GM23338 (cell line): ENCODE data around the gene MRPS16. TPM values are rescaled to one million over a fixed set of nuclear protein-coding genes. Genes with fewer than 3 reads are reported as not detected.

Experiments used
- ATAC-seq: fragments of 200-7000 bp; cut with Tn5 transposase; 3 replicates; pipeline ENCODE4 v1.9.1; 2020
- DNase-seq: peaks from one replicate; pipeline ENCODE4 v3.0.0-alpha.2; 2015; ENCODE audit warnings: low spot score
- H2AFZ ChIP-seq: fragments of 200-600 bp; sonication (generic); 2 replicates; pipeline ENCODE4 v1.8.0; 2016; ENCODE audit warnings: antibody characterized with exemption, mild to moderate bottlenecking, moderate library complexity
- H3F3A ChIP-seq: fragments of 200-600 bp; sonication (generic); replicated peaks from 2 replicates; pipeline ENCODE4 v1.8.0; 2017; ENCODE audit warnings: antibody characterized with exemption, mixed run types, low read depth
- H3K27ac ChIP-seq: fragments of 200-600 bp; sonication (generic); 2 replicates; pipeline ENCODE4 v1.6.1; 2016; ENCODE audit warnings: low read depth
- H3K27me3 ChIP-seq: fragments of 200-600 bp; sonication (generic); 2 replicates; pipeline ENCODE4 v1.8.0; 2016; ENCODE audit warnings: mild to moderate bottlenecking, mixed run types, moderate library complexity; ENCODE audit not compliant: insufficient read depth
- H3K36me3 ChIP-seq: fragments of 200-600 bp; sonication (generic); 2 replicates; pipeline ENCODE4 v1.8.0; 2016; ENCODE audit warnings: mild to moderate bottlenecking; ENCODE audit not compliant: insufficient read depth
- H3K4me1 ChIP-seq: fragments of 200-600 bp; sonication (generic); 2 replicates; pipeline ENCODE4 v1.8.0; 2016; ENCODE audit warnings: mild to moderate bottlenecking, moderate library complexity; ENCODE audit not compliant: insufficient read depth
- H3K4me2 ChIP-seq: fragments of 200-600 bp; sonication (generic); 2 replicates; pipeline ENCODE4 v1.7.1; 2017; ENCODE audit warnings: mixed run types
- H3K4me3 ChIP-seq: fragments of 200-600 bp; sonication (generic); 2 replicates; pipeline ENCODE4 v1.6.1; 2016; ENCODE audit warnings: mixed run types
- H3K79me2 ChIP-seq: fragments of 200-600 bp; sonication (generic); replicated peaks from 2 replicates; pipeline ENCODE4 v1.8.0; 2017; ENCODE audit warnings: mild to moderate bottlenecking; ENCODE audit not compliant: insufficient read depth
- H3K9me2 ChIP-seq: fragments of 200-600 bp; sonication (generic); 2 replicates; pipeline ENCODE4 v1.8.0; 2017; ENCODE audit not compliant: insufficient read depth
- H4K20me1 ChIP-seq: fragments of 200-600 bp; sonication (generic); replicated peaks from 2 replicates; pipeline ENCODE4 v1.8.0; 2017; ENCODE audit warnings: mild to moderate bottlenecking; ENCODE audit not compliant: insufficient read depth
- H3K27ac Mint-ChIP-seq: 2 replicates; pipeline ENCODE4 v1.8.0; 2020; ENCODE audit warnings: inconsistent platforms, mild to moderate bottlenecking, moderate library complexity, mixed read lengths
- H3K27me3 Mint-ChIP-seq: 3 replicates; pipeline ENCODE4 v1.8.0; 2022; ENCODE audit warnings: low read depth, mild to moderate bottlenecking, moderate library complexity, mixed read lengths, inconsistent platforms; ENCODE audit not compliant: insufficient read depth, poor library complexity
- H3K36me3 Mint-ChIP-seq: 3 replicates; pipeline ENCODE4 v1.8.0; 2021; ENCODE audit warnings: low read depth, mild to moderate bottlenecking, inconsistent platforms, moderate library complexity, mixed read lengths
- H3K4me1 Mint-ChIP-seq: 3 replicates; pipeline ENCODE4 v1.8.0; 2020; ENCODE audit warnings: mild to moderate bottlenecking, inconsistent platforms, mixed read lengths
- H3K4me3 Mint-ChIP-seq: 3 replicates; pipeline ENCODE4 v1.8.0; 2021; ENCODE audit warnings: moderate library complexity, mild to moderate bottlenecking, inconsistent platforms, mixed read lengths
- H3K9me3 Mint-ChIP-seq: 3 replicates; pipeline ENCODE4 v1.8.0; 2020; ENCODE audit warnings: moderate library complexity, mild to moderate bottlenecking, inconsistent platforms, mixed read lengths
- CREB1 ChIP-seq: fragments of 250-450 bp; sonication (Bioruptor Pico); IDR thresholded peaks from 2 replicates; pipeline ENCODE4 v1.5.0; 2020; ENCODE audit warnings: low read depth, mild to moderate bottlenecking, moderate library complexity
- EZH2 ChIP-seq: fragments of 200-600 bp; sonication (generic); IDR thresholded peaks from one replicate; pipeline ENCODE4 v1.8.0; 2017; ENCODE audit warnings: antibody characterized with exemption, mild to moderate bottlenecking, low read depth; ENCODE audit not compliant: unreplicated experiment
- EZH2phosphoT487 ChIP-seq: fragments of 200-600 bp; sonication (generic); IDR thresholded peaks from one replicate; pipeline ENCODE4 v1.8.1; 2018; ENCODE audit warnings: antibody characterized with exemption; ENCODE audit not compliant: unreplicated experiment
- JUNB ChIP-seq: IDR thresholded peaks from one replicate; pipeline ENCODE4 v1.6.1; 2016; ENCODE audit warnings: antibody characterized with exemption; ENCODE audit not compliant: unreplicated experiment
- POLR2AphosphoS5 ChIP-seq: IDR thresholded peaks from 2 replicates; pipeline ENCODE4 v1.6.1; 2016; ENCODE audit warnings: antibody characterized with exemption, low read depth
- STAT1 ChIP-seq: IDR thresholded peaks from one replicate; pipeline ENCODE4 v1.6.1; 2016; ENCODE audit warnings: antibody characterized with exemption; ENCODE audit not compliant: unreplicated experiment
- ZNF114 ChIP-seq: fragments of 250-450 bp; sonication (Bioruptor Pico); IDR thresholded peaks from 2 replicates; pipeline ENCODE4 v1.5.0; 2020; ENCODE audit warnings: mild to moderate bottlenecking, moderate library complexity
- ZNF331 ChIP-seq: fragments of 250-450 bp; sonication (Bioruptor Pico); IDR thresholded peaks from 2 replicates; pipeline ENCODE4 v1.5.0; 2020; ENCODE audit warnings: low read depth, mild to moderate bottlenecking, moderate library complexity
- polyA plus RNA-seq: library from polyadenylated mRNA; unstranded; fragments of >200 nt; fragmentation: Nextera tagmentation; extraction: Ambion mirVana; gene quantifications from 2 replicates; pipeline ENCODE4 v1.2.1, GENCODE V29; 2016
- total RNA-seq: library from RNA; depleted of rRNA; stranded (reverse); fragments of >200 nt; shearing (Covaris generic); gene quantifications from 2 replicates; pipeline ENCODE4 v1.2.3, GENCODE V29; 2014
- TF ChIP-seq, protein P1 (sequence below): IDR thresholded peaks from one replicate; pipeline ENCODE4 v1.6.1; 2018; ENCODE audit warnings: antibody characterized with exemption; ENCODE audit not compliant: unreplicated experiment
- TF ChIP-seq, protein P2 (sequence below), 2 experiments: fragments of 200-600 bp in 1 of 2; sonication (generic) in 1 of 2; conservative IDR thresholded peaks; 2 replicates each; pipeline versions ENCODE4 v1.5.1 to v1.6.1; 2016 to 2017; ENCODE audit warnings: antibody characterized with exemption in 2 of 2, low read depth in 2 of 2, mild to moderate bottlenecking in 2 of 2, moderate library complexity in 1 of 2
- TF ChIP-seq, protein P3 (sequence below): IDR thresholded peaks from 2 replicates; pipeline ENCODE4 v1.6.1; 2016; ENCODE audit warnings: antibody characterized with exemption

The MRPS16 gene
- total and polyA plus RNA-seq, 2 experiments from 2014 or later: 83.2 to 173 TPM

DNA sequence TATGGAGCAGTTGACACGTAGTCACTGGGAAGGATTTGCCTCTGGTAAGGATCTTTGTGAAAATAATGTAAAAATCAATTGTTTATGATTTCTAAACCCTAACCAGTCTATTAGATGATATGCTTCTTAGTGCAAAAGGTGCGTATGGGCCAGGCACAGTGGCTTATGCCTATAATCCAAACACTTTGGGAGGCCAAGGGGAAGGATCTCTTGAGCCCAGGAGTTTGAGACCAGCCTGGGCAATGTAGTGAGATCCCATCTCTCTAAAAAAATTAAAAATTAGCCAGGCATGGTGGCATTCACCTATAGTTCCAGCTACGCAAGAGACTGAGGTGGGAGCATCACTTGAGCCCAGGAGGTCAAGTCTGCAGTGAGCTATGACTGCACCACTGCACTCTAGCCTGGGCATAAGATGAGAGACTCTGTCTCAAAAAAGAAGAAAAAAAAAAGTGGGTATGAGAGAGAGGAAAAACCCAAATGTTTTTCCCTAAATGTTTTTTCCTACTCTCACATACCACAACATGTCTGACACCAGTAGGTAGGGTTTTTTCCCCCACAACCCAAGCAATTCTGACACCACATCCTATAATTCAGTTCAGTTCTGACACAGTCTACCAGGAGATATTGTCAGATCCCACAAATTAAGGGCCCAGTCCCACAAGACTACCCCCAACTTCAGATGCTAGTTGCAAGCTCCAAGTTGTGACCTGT lies 41.9 kb downstream of the MRPS16 start:
- no peak overlapping the region for H3K4me3 Mint-ChIP-seq
- H3F3A ChIP-seq: no peaks in the 10 kb centered on the region
- no peaks in the 10 kb centered on the region for H3K36me3 ChIP-seq
- no peaks in the 10 kb centered on the region for H3K27me3 ChIP-seq
- DNase-seq: no peak
- H3K4me2 ChIP-seq: no peak overlapping the region
- ATAC-seq: no peak
- no peak for TF ChIP-seq JUNB
- no peak for TF ChIP-seq POLR2AphosphoS5
- TF ChIP-seq ZNF114 (CRISPR knock-in tag): no peak
- no peak for TF ChIP-seq CREB1
- no peak for TF ChIP-seq EZH2phosphoT487
- TF ChIP-seq, protein P1, sequence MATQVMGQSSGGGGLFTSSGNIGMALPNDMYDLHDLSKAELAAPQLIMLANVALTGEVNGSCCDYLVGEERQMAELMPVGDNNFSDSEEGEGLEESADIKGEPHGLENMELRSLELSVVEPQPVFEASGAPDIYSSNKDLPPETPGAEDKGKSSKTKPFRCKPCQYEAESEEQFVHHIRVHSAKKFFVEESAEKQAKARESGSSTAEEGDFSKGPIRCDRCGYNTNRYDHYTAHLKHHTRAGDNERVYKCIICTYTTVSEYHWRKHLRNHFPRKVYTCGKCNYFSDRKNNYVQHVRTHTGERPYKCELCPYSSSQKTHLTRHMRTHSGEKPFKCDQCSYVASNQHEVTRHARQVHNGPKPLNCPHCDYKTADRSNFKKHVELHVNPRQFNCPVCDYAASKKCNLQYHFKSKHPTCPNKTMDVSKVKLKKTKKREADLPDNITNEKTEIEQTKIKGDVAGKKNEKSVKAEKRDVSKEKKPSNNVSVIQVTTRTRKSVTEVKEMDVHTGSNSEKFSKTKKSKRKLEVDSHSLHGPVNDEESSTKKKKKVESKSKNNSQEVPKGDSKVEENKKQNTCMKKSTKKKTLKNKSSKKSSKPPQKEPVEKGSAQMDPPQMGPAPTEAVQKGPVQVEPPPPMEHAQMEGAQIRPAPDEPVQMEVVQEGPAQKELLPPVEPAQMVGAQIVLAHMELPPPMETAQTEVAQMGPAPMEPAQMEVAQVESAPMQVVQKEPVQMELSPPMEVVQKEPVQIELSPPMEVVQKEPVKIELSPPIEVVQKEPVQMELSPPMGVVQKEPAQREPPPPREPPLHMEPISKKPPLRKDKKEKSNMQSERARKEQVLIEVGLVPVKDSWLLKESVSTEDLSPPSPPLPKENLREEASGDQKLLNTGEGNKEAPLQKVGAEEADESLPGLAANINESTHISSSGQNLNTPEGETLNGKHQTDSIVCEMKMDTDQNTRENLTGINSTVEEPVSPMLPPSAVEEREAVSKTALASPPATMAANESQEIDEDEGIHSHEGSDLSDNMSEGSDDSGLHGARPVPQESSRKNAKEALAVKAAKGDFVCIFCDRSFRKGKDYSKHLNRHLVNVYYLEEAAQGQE: no peak
- no peak for TF ChIP-seq ZNF331 (CRISPR knock-in tag)
- no peak for TF ChIP-seq EZH2
- H2AFZ ChIP-seq: no peak overlapping the region
- no peak overlapping the region for H3K27ac ChIP-seq
- H3K9me2 ChIP-seq: no peaks in the 10 kb centered on the region
- H3K4me1 Mint-ChIP-seq: no peaks in the 10 kb centered on the region
- no peaks in the 10 kb centered on the region for H3K79me2 ChIP-seq
- H3K4me3 ChIP-seq: no peak overlapping the region
- no peak overlapping the region for H3K27ac Mint-ChIP-seq
- H3K9me3 Mint-ChIP-seq: peaks cover 22% of the 10 kb centered on the region
- H3K27me3 Mint-ChIP-seq: peaks cover 6% of the 10 kb centered on the region
- peaks cover 26% of the 10 kb centered on the region for H3K36me3 Mint-ChIP-seq
- no peaks in the 10 kb centered on the region for H4K20me1 ChIP-seq
- H3K4me1 ChIP-seq: no peaks in the 10 kb centered on the region

DNA sequence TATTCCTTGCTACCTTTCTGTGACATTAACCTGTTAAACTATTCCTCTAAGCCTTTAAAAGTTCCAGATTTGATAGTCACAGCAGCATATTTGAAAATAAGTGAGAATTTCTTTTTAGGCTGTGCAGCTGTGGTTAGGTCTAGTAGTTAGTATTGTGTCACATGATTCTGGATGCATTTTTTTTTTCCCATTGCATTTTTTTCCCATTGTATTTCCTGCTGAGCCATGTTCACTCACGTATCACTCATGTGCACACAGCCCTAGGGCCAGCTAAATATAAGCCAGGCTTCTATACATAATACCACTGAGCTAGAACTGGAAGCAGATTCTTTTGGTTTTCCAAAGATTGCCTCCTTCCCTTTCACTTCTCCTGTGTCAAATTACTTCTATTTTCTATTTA lies 42.7 kb downstream of the MRPS16 start:
- DNase-seq: no peak

More for the DNA sequence above, 42.7 kb downstream of the MRPS16 start:
- H3K4me1 Mint-ChIP-seq: no peaks in the 10 kb centered on the region
- H3F3A ChIP-seq: no peaks in the 10 kb centered on the region
- H3K36me3 Mint-ChIP-seq: peaks cover 33% of the 10 kb centered on the region
- no peak overlapping the region for H3K4me2 ChIP-seq
- no peak overlapping the region for H2AFZ ChIP-seq
- TF ChIP-seq, protein P2, sequence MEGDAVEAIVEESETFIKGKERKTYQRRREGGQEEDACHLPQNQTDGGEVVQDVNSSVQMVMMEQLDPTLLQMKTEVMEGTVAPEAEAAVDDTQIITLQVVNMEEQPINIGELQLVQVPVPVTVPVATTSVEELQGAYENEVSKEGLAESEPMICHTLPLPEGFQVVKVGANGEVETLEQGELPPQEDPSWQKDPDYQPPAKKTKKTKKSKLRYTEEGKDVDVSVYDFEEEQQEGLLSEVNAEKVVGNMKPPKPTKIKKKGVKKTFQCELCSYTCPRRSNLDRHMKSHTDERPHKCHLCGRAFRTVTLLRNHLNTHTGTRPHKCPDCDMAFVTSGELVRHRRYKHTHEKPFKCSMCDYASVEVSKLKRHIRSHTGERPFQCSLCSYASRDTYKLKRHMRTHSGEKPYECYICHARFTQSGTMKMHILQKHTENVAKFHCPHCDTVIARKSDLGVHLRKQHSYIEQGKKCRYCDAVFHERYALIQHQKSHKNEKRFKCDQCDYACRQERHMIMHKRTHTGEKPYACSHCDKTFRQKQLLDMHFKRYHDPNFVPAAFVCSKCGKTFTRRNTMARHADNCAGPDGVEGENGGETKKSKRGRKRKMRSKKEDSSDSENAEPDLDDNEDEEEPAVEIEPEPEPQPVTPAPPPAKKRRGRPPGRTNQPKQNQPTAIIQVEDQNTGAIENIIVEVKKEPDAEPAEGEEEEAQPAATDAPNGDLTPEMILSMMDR (conservative IDR thresholded peaks at IDR 0.05; ENCODE audit: low read depth in 2 of 2): no peak
- no peak for TF ChIP-seq EZH2
- TF ChIP-seq ZNF114 (CRISPR knock-in tag): no peak
- TF ChIP-seq JUNB: no peak
- TF ChIP-seq POLR2AphosphoS5: no peak
- TF ChIP-seq STAT1: no peak
- TF ChIP-seq, protein P3, sequence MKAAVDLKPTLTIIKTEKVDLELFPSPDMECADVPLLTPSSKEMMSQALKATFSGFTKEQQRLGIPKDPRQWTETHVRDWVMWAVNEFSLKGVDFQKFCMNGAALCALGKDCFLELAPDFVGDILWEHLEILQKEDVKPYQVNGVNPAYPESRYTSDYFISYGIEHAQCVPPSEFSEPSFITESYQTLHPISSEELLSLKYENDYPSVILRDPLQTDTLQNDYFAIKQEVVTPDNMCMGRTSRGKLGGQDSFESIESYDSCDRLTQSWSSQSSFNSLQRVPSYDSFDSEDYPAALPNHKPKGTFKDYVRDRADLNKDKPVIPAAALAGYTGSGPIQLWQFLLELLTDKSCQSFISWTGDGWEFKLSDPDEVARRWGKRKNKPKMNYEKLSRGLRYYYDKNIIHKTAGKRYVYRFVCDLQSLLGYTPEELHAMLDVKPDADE: no peak
- peaks cover 29% of the 10 kb centered on the region for H3K9me3 Mint-ChIP-seq
- H4K20me1 ChIP-seq: no peaks in the 10 kb centered on the region
- H3K79me2 ChIP-seq: no peaks in the 10 kb centered on the region
- H3K27me3 ChIP-seq: no peaks in the 10 kb centered on the region
- H3K4me3 ChIP-seq: no peak overlapping the region
- ATAC-seq: no peak
- H3K4me3 Mint-ChIP-seq: no peak overlapping the region
- H3K27ac Mint-ChIP-seq: no peak overlapping the region
- no peaks in the 10 kb centered on the region for H3K36me3 ChIP-seq
- H3K9me2 ChIP-seq: no peaks in the 10 kb centered on the region
- no peak overlapping the region for H3K27ac ChIP-seq
- no peaks in the 10 kb centered on the region for H3K4me1 ChIP-seq
- peaks cover 6% of the 10 kb centered on the region for H3K27me3 Mint-ChIP-seq
